Measurements from ENCODE around the gene FSHR.

Gene FSHR

GRCh38 chr2:48948400-48949125 lies 205.8 kb downstream of the FSHR start:
- no peak for DNase-seq

- peak; percentile 50 for DNase-seq
Measured at GRCh38 chr2:48946449-48947048, 207.8 kb downstream of the FSHR start.

GRCh38 chr2:48944956-48945355 lies 209.4 kb downstream of the FSHR start:
- peak; percentile 60 for DNase-seq

- DNase-seq: peak; percentile 14
Measured at GRCh38 chr2:48943436-48943835, 210.9 kb downstream of the FSHR start.

- DNase-seq: no peak
Measured at GRCh38 chr2:48941908-48942307, 212.4 kb downstream of the FSHR start.

GRCh38 chr2:48941456-48941855 lies 212.9 kb downstream of the FSHR start:
- DNase-seq: no peak

GRCh38 chr2:48940606-48941005 lies 213.7 kb downstream of the FSHR start:
- peak; percentile 57 for DNase-seq

GRCh38 chr2:48939232-48939631 lies 215.1 kb downstream of the FSHR start:
- DNase-seq: no peak

- DNase-seq: no peak
Measured at GRCh38 chr2:48938231-48938630, 216.1 kb downstream of the FSHR start.

- no peak for DNase-seq
Measured at GRCh38 chr2:48934807-48935206, 219.5 kb downstream of the FSHR start.

GRCh38 chr2:48933828-48934497 lies 220.4 kb downstream of the FSHR start:
- no peak for DNase-seq

- DNase-seq: no peak
Measured at GRCh38 chr2:48932667-48933066, 221.6 kb downstream of the FSHR start.

GRCh38 chr2:48929571-48930301 lies 224.6 kb downstream of the FSHR start:
- DNase-seq: no peak

GRCh38 chr2:48927355-48927754 lies 227.0 kb downstream of the FSHR start:
- DNase-seq: no peak

- no peak for DNase-seq
Measured at GRCh38 chr2:48915884-48916283, 238.4 kb downstream of the FSHR start.

GRCh38 chr2:48915227-48915626 lies 239.1 kb downstream of the FSHR start:
- DNase-seq: no peak

- DNase-seq: no peak
Measured at GRCh38 chr2:48914477-48915089, 239.7 kb downstream of the FSHR start.

Data from fibroblast of skin of right biceps (primary cell).